Epithelial cell of prostate (primary cell): ENCODE measurements around the gene DHX57.

ENCODE experiments used
- DNase-seq: peaks from one replicate; pipeline ENCODE4 v3.0.0-alpha.2; 2011; ENCODE audit warnings: low read depth, low spot score
- H3K27ac ChIP-seq: fragments of 450-650 bp; 2 replicates; pipeline ENCODE4 v1.5.1; 2017; ENCODE audit warnings: mild to moderate bottlenecking

Gene DHX57

DNA sequence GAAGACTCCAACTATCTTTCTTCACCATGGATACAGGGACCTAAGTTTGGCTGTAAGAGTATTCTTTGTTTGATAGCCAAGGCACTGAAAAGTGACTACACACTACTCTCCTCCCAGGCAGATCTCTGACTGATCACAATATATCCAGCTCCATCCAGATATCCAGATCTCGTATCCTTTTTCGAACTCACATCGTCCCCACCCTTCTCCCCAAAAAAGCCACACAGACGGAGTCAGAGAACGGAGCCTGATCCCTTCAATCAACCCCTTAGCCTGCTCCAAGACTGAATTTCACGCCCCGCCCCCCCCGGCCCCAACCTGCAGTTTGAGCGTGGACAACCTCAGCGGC lies 533 bp downstream of the DHX57 start:
- H3K27ac ChIP-seq = peak overlapping the region; percentile 28
- DNase-seq = no peak

DNA sequence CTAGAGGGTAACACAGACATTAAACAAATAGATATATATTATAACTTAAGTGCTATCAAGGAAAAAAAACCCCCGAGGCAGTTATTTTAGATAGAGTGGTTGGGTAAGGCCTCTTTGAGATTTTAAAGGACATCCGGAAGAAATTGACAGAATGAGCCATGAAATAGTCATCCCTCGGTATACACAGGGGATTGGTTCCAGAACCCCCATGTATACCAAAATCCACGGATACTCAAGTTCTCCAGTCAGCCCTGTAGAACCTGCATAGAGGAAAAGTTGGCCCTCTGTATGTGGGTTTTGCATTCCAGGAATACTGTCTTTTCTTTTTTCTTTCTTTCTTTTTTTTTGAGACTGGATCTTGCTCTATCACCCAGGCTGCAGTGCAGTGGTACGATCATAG lies 2.0 kb downstream of the DHX57 start:
- DNase-seq = no peak
- no peak overlapping the region for H3K27ac ChIP-seq

DNA sequence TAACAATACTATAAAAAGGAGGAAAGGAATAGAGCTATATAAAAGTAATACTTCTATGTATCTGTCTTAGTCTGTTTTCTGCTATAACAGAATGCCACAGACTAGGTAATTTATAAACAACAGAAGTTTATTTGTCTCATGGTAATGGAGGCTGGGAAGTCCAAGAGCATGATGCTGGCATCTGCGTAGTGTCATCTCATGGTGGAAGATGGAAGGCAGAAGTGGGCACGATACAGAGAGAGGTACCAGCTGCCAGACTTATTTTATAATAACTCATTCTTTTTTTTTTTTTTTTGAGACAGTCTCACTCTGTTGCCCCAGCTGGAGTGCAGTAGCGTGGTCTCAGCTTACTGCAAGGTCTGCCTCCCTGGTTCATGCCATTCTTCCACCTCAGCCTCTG lies 4.3 kb downstream of the DHX57 start:
- no peak for DNase-seq
- H3K27ac ChIP-seq = no peak overlapping the region

DNA sequence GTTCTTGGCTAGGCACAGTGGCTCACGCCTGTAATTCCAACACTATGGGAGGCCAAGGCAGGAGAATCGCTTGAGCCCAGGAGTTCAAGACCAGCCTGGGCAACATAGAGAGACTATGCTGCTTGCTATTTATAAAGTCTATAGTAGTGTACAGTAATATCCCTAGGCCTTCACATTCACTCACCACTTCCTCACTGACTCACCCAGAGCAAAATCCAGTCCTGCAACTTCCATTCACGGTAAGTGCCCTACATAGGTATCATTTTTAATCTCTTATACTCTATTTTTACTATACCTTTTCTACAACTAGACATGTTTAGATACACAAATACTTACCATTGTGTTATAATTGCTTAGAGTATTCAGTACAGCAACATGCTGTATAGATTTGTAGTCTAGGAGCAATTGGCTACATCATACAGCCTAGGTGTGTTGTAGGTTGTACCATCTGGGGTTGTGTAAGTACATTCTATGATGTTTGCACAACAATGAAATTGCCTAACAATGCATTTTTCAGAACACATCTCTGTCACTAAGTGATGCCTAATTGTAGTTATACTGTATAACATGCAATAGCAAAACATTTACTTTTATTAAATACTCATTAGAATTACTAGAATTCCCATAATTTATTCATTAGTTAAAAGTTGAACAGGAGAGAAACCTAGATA lies 8.8 kb downstream of the DHX57 start:
- peak; percentile 73 for DNase-seq
- peak overlapping the region; percentile 66 for H3K27ac ChIP-seq

DNA sequence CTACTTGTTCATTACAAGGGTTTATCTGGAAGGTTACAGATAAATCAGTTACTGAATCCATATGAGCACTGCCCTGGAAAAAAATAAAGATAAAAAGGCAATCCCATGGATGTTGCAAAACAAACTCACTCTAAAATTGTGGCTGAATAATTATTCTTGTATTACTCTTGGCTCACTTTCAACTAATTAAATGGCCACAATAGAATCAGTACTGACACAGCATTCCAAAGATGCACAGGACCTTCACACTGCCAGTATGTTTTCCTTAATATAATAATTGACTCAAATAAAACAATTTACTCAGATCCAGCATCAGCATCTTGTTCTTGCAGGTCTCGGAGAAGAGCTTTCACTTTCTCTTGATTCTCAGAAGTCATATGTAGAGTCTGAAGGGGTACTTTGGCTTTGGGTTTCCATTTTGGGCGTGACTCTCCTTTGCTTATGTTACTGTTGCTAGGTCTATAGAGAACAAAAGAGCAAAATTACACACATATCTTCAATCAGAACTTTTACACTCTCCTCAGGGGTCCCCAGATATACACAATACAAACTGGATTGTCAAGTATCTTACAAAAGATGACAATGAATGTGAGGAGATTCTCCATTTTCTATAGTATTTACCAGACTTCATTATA lies 12.6 kb downstream of the DHX57 start:
- DNase-seq = no peak
- no peak overlapping the region for H3K27ac ChIP-seq

DNA sequence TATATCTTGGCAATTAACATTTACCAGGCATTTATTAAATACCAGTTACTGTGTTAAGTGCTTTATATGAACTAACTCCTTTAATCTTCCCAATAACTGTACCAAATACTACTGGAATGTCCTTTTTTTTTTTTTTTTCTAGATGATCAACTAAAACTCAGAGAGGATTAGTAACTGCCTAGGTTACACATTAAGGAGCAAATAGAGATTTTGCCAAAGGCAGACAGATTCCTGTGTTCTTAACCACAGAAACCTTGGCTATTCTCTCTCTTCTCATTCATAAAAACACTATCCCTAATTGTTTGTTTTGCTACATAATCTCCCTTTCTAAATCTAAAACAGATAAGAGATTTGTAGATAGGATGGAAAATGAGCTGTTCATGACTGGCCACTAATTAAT lies 13.3 kb downstream of the DHX57 start:
- DNase-seq = no peak
- no peak overlapping the region for H3K27ac ChIP-seq

DNA sequence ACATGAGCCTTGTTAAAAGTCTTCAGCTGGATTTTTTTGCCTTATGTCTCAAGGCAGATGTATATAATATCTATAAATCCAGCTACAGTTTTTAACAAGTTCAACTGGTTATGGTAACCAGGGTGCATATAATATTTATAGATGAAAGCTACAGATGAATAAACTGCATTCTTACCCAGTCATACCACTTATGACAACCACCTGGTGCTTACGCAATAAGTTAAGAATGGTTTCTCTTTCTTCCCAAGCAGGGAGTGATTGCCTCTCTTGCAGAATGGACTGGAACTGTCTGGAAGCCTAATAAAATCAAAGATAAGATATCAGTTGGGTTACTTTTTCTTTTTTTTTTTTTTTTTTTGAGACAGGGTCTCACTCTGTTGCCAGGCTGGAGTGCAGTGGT lies 19.6 kb downstream of the DHX57 start:
- no peak overlapping the region for H3K27ac ChIP-seq
- peak; percentile 43 for DNase-seq

DNA sequence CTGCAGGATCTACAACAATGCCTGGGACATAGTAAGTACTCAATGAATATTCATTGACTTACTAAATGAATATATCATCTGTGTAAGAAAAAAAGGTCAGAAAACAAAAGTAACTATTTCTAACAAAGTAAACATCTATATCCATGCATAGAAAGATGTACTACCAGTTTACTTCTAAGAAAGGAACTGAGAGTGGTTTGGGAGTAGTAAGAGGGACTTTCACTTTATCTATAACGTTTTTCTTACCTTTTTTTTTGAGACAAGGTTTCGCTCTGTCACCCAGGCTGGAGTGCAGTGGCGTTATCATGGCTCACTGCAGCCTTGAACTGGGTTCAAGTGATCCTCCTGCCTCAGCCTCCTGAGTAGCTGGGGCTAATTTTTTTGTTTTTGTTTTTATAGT lies 25.7 kb downstream of the DHX57 start:
- no peak for DNase-seq
- no peak overlapping the region for H3K27ac ChIP-seq

DNA sequence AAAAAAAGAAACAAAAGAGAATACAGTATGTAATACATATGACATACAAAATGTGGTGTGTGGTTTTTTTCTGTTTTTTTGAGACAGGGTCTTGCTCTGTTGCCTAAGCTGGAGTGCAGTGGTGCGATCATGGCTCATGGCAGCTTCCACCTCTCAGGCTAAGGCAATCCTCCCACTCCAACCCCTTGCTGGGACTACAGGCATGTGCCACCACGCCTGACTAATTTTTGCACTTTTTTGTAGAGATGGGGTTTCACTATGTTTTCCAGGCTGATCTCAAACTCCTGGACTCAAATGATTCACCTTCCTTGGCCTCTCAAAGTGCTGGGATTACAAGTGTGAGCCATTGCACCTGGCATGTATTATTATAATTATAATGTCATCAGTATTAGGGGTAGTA lies 38.9 kb downstream of the DHX57 start:
- H3K27ac ChIP-seq = no peak overlapping the region
- no peak for DNase-seq

DNA sequence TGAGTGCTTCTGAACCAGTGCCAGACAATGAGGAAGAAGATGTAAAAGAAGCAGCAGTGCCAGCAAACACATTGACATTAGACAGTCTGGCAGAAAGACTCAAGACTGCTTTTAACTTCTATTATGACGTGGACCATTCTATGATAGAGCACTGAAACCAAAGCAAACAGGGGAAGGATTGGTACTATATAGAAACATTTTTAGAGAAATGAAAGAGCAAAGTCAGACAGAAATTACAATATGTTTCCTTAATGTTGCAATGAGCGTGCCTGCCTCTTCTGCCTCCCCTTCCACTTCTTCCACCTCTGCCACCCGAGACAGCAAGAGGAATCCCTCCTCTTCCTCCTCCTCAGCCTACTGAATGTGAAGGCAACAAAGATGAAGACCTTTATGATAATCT lies 39.7 kb downstream of the DHX57 start:
- no peak overlapping the region for H3K27ac ChIP-seq
- no peak for DNase-seq

DNA sequence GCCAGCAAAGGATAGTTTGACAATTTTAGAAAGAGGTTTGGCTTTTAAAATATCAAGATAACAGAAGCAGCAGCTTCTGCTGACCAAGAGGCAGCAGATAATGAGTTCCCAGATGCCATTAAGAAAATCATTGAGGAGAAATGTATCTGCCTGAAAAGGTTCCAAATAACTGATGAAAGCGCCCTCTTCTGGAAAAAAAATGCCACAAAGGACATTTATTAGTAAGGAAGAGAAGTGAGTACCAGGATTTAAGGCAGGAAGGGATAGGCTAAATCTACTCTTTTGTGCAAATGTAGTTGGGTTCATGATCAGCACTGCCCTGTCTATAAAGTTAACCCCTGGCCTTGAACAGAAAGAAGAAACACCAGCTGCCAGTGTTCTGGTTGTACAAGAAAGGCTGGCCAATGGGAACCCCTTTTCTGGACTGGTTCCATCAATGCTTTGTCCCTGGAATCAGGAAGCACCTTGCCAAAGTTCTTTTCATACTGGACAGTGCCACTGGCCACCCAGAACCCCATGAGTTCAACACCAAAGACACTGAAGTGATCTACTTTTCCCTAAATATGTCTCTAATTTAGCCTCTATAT lies 40.6 kb downstream of the DHX57 start:
- H3K27ac ChIP-seq = no peak overlapping the region
- no peak for DNase-seq

DNA sequence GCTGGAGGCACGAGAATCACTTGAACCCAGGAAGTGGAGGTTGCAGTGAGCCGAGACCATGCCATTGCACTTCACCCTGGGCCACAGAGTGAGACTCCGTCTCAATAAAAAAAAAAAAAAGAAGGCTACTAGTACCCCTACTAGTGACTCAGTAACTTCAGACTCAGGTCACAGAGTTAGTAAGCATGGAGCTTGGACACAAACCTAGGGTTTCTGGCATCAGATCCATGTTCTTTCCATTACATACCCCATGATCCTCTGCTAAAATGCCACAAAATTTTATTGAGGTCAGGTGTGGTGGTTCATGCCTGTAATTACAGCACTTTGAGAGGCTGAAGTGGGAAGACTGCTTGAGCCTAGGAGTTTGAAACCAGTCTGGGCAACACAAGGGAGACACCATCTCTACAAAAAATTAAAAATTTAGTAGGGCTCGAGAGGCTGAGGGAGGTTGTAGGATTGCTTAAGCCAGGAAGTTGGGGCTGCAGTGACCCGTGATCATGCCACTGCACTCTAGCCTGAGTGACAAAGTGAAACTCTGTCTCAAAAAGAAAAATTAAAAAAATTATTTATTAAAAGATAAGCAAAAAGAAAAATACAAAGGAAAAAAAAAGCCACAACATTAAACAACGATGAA lies 45.1 kb downstream of the DHX57 start:
- no peak for DNase-seq
- no peak overlapping the region for H3K27ac ChIP-seq

DNA sequence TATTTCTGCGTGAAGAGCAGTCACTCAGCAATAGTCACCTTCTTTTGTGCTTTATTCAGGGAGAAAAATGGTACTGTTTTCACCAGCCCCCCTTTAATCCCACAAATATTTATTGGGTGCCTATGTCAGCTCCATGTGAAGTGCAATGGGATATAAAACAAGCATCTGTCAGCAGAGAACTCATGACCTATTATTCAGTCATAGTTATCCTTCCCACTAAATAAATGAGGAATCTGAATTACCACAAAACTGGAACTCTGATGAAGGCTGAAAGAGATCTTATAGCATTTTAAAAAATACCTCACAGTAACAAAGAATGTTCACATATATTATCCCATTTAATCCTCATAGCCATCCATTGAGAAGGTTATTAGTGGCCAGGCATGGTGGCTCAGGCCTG lies 45.8 kb downstream of the DHX57 start:
- no peak for DNase-seq

DNA sequence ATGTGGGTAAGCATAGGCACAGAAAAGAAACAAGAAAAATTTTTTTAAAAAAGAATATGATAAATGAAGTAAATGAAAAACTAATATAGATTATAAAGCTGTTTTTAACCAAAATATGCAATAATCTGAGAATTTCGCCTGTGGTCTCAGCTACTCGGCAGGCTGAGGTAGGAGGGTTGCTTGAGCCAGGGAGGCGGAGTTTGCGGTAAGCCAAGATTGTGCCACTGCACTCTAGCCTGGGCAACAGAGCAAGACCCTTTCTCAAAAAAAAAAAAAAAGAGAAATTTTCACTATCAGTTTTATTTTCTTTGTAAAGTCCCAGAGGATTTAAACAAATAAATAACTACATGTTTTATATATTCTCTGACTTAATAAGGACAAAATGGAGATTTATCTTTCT lies 47.3 kb downstream of the DHX57 start:
- H3K27ac ChIP-seq = peak overlapping the region; percentile 74
- DNase-seq = no peak

More for the DNA sequence above, 45.8 kb downstream of the DHX57 start:
- no peak overlapping the region for H3K27ac ChIP-seq

DNA sequence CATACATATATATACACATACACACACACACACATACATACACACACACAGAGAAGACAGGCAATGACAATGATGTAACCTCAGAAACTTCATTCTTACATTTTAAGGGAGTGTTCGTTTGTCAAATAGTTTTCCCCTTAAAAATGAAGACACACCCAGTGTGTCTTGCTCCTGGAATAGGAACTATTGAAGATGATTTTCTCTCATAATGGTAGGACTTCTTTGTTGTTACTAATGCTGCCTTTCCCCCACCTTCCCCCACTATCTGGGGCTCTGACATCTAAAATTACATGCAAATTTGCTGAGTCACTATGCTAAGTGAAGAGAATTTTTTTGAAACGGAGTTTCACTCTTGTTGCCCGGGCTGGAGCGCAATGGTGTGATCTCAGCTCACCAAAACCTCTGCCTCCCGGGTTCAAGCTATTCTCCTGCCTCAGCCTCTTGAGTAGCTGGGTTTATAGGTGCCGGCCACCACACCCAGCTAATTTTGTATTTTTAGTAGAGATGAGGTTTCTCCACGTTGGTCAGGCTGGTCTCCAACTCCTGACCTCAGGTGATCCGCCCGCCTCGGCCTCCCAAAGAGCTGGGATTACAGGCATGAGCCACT lies 48.1 kb downstream of the DHX57 start:
- DNase-seq = peak; percentile 24
- peak overlapping the region; percentile 74 for H3K27ac ChIP-seq

DNA sequence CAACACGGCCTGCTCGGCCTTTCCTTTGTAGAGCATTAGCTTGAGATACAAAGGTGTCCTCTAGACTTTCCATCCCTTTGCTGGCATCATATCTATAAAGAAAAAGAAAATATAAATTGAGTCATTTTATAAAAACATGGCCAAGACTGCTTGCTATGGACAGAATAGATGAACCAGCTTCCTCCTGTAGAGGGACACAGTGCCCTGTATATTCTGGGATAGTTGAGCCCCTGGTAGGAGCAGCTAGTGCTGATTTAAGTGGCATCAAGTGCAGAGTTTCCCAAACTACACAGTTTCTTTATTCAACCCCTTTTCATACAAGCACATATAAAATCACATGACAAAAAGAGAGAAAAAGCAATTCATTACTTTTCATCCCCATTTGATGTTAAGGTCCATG lies 49.8 kb downstream of the DHX57 start:
- H3K27ac ChIP-seq = no peak overlapping the region
- DNase-seq = no peak

DNA sequence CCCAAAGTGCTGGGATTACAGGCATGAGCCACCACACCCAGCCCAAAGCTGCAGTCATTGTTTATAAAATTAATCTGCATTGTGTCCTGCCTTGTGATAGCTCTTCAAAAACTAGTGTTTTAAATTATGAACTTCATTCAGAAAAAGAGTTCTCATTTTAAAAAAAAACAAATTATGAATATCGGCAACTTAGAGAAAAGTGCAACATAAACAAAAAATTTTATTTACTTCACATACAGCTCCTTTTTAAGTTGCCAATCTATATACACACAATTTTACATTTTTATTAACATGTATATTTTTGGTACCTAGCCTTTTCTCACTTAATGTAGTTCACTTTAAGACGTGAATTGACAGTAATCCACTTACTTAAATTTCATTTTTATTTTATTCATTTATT lies 50.8 kb downstream of the DHX57 start:
- no peak overlapping the region for H3K27ac ChIP-seq
- no peak for DNase-seq

DNA sequence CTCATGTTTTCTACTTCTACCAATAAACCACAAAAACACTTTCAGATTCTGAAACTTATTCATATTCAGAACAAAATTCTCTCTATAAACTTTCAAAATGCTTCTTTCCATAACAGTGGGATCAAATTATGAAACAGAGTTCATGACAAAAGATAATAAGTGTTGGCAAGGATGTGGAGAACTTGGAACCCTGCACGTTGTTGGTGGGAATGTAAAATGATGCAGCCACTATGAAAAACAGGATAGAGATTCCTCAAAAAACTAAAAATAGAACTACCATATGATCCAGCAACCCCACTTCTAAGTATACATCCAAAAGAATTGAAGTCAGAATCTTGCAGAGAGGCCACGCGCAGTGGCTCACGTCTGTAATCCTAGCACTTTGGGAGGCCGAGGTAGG lies 52.3 kb downstream of the DHX57 start:
- no peak overlapping the region for H3K27ac ChIP-seq
- DNase-seq = no peak

DNA sequence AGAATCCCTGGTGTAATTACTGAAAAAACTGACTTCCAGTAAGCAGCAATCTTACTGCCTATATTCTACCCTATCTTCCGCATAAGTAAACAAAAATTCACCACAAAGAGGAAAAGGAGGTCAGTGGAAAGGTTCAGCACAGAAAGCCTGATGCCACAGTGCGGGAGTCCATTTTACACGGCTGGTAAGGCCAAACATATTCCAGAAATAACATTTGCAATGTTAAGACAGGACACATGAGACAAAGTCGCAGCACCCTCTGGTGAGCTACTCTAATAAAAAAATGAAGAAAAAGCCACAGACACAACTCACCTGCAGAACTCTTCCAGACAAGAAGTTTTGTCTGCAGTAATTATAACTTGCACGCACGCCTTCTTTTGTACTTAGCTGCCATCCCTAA lies 57.2 kb downstream of the DHX57 start:
- no peak for DNase-seq
- H3K27ac ChIP-seq = no peak overlapping the region

DNA sequence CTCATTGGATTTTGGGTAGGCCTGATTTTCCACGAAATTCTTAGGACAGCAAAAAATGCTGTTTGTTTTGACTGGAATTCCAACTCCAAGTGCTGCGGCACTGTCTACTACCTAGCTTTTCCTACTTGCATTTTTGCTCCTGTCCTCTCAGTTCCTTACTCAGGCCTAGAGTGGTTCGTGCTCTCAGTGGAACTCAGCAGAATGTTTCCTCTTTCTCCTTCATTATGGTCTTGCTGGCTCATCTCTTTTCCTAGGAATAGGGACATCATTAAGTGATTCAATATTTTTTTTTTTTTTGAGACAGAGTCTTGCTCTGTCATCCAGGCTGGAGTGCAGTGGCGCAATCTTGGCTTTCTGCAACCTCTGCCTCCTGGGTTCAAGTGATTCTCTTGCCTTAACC lies 59.8 kb downstream of the DHX57 start:
- no peak overlapping the region for H3K27ac ChIP-seq
- DNase-seq = no peak

DNA sequence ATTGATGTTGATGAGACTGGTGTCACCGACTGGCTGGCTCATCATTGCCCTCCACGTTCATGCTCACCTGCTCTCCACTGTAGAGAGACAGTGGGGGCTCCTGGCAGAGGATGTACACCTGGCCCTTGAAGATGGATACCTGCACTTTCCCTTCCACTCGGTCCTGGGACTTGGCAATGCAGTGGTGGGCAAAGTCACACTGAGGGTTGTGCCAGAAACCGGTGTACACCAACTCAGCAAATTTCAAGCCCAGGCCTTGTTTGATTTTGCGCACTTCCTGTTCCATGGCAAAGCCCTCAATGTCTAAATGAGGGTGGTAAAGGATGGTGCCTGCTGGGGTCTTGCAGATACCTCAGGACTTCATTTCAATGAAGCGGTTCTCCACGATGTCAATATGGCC lies 65.2 kb downstream of the DHX57 start:
- no peak for DNase-seq
- no peak overlapping the region for H3K27ac ChIP-seq
